ENCODE measurements around the gene OR10D3. TPM values are rescaled to one million over a fixed set of nuclear protein-coding genes. Genes with fewer than 3 reads are reported as not detected.

Gene OR10D3
- total and polyA plus RNA-seq, 4 donors: not detected

DNA sequence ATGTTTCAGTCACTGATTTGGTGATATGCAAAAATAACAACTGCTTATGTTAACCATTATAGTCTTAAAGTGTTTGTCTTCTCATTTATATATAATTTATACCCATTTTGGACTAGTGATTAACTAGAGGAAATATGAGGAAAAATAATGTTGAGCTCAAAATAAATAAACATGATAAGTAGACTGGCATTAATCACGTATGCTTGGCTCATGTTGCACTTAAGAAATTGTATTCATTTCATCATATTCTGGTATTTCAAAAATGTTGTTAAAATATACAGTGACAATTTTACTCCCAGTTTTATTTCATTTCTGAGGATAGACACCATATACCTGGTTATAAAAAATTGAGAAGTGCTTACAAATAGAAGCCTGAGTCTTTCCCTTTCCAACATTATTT, 3.8 kb upstream of the OR10D3 start:
- WGBS: 52% methylated on average over 1 of the region's 1 CpG
- no peak for TF ChIP-seq FOXA1 (IDR thresholded peaks at IDR 0.05)
- TF ChIP-seq YY1 (IDR thresholded peaks at IDR 0.05): no peak
- TF ChIP-seq RAD21 (IDR thresholded peaks at IDR 0.05): no peak
- TF ChIP-seq HNF4G (IDR thresholded peaks at IDR 0.05): no peak
- H3K9me3 ChIP-seq (ENCODE audit: control insufficient read depth in 4 of 4, low read length in 3 of 4): peaks cover 0 to 2% (median 0%) of the 10 kb centered on the region in 4 donors
- H3K9ac ChIP-seq (ENCODE audit: low read depth in 1 of 2, low read length in 2 of 2): no peak overlapping the region
- no peaks in the 10 kb centered on the region for H3K36me3 ChIP-seq (ENCODE audit: control insufficient read depth in 4 of 4, insufficient read depth in 3 of 4, low read depth in 1 of 4, low read length in 3 of 4)
- no peaks in the 10 kb centered on the region for H3K4me1 ChIP-seq (ENCODE audit: control insufficient read depth in 4 of 4, insufficient read depth in 4 of 4, low read length in 3 of 4)
- no peak for DNase-seq (ENCODE audit: low spot score)
- H3K27ac ChIP-seq (ENCODE audit: low read depth in 1 of 2, low read length in 2 of 2): no peak overlapping the region
- no peaks in the 10 kb centered on the region for H3K27me3 ChIP-seq (ENCODE audit: control insufficient read depth in 4 of 4, insufficient read depth in 4 of 4, low read length in 3 of 4)
- no peak overlapping the region for H3K4me3 ChIP-seq (ENCODE audit: low read depth in 1 of 3, low read length in 3 of 3)

DNA sequence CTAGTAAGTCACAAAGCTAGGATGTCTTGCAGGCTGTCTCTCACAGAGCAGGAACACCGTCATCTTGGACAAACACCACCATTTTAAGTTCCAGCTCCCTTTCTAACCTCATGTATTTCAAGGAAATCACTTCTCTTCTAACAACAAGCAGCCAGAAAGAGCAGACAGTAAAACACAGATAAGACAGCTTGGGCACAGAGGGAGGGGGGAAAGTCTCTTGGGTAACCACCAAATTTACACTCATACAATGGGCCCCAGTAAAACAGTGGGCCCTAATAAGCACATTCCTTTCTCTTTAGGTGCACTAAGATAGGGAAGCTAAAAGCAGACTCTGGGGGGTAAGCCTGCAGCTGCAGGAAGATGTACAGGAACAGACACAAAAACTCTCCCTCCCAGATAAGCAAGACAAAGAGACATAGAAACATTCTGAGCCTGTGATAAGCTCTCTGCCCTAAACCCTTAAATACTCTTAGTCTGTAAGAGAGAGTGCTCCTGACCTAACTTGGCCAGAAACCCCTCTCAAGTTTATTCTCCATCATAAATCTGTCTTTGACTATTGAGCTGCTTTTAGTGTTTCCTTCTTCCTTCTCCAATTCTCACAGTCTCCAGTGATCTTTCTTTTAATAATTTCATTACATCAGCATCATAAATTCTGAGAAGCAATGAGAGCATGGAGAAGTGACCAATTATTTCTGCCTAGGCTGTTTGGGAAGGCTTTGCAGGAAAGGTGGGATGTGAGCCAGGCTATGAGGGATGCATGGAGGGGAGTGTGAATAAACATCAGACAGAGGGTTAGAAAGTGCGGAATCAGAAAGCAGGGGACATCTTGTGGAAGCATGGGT, 7.4 kb downstream of the OR10D3 start:
- H3K27ac ChIP-seq (ENCODE audit: low read depth in 1 of 2, low read length in 2 of 2): no peak overlapping the region
- 62% methylated on average over 2 of the region's 2 CpGs for WGBS

More for the DNA sequence above, 7.4 kb downstream of the OR10D3 start:
- Histone ChIP-seq H3K4me3 (ENCODE audit: low read depth in 1 of 3, low read length in 3 of 3) (no peak overlapping the region), H3K36me3 (ENCODE audit: control insufficient read depth in 4 of 4, insufficient read depth in 3 of 4, low read depth in 1 of 4, low read length in 3 of 4) (no peaks in the 10 kb centered on the region), H3K9me3 (ENCODE audit: control insufficient read depth in 4 of 4, low read length in 3 of 4) (no peaks in the 10 kb centered on the region), H3K9ac (ENCODE audit: low read depth in 1 of 2, low read length in 2 of 2) (no peak overlapping the region), H3K27me3 (ENCODE audit: control insufficient read depth in 4 of 4, insufficient read depth in 4 of 4, low read length in 3 of 4) (peaks cover 0 to 14% (median 4%) of the 10 kb centered on the region in 4 donors), H3K4me1 (ENCODE audit: control insufficient read depth in 4 of 4, insufficient read depth in 4 of 4, low read length in 3 of 4) (no peaks in the 10 kb centered on the region)
- no peak for DNase-seq (ENCODE audit: low spot score)
- TF ChIP-seq FOXA2 (IDR thresholded peaks at IDR 0.05) (no peak), RAD21 (IDR thresholded peaks at IDR 0.05) (no peak), NR2F2 (IDR thresholded peaks at IDR 0.05) (no peak), JUND (IDR thresholded peaks at IDR 0.05) (no peak), GABPA (IDR thresholded peaks at IDR 0.05 in 1 of 2, conservative IDR thresholded peaks at IDR 0.05 in 1 of 2) (no peak), HNF4G (IDR thresholded peaks at IDR 0.05) (no peak), YY1 (IDR thresholded peaks at IDR 0.05) (no peak), EGR1 (IDR thresholded peaks at IDR 0.05; ENCODE audit: low read depth in 2 of 2) (no peak), RXRA (IDR thresholded peaks at IDR 0.05) (no peak)
- TF ChIP-seq, protein P1, sequence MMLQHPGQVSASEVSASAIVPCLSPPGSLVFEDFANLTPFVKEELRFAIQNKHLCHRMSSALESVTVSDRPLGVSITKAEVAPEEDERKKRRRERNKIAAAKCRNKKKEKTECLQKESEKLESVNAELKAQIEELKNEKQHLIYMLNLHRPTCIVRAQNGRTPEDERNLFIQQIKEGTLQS (IDR thresholded peaks at IDR 0.05): no peak
- TF ChIP-seq, protein P2, sequence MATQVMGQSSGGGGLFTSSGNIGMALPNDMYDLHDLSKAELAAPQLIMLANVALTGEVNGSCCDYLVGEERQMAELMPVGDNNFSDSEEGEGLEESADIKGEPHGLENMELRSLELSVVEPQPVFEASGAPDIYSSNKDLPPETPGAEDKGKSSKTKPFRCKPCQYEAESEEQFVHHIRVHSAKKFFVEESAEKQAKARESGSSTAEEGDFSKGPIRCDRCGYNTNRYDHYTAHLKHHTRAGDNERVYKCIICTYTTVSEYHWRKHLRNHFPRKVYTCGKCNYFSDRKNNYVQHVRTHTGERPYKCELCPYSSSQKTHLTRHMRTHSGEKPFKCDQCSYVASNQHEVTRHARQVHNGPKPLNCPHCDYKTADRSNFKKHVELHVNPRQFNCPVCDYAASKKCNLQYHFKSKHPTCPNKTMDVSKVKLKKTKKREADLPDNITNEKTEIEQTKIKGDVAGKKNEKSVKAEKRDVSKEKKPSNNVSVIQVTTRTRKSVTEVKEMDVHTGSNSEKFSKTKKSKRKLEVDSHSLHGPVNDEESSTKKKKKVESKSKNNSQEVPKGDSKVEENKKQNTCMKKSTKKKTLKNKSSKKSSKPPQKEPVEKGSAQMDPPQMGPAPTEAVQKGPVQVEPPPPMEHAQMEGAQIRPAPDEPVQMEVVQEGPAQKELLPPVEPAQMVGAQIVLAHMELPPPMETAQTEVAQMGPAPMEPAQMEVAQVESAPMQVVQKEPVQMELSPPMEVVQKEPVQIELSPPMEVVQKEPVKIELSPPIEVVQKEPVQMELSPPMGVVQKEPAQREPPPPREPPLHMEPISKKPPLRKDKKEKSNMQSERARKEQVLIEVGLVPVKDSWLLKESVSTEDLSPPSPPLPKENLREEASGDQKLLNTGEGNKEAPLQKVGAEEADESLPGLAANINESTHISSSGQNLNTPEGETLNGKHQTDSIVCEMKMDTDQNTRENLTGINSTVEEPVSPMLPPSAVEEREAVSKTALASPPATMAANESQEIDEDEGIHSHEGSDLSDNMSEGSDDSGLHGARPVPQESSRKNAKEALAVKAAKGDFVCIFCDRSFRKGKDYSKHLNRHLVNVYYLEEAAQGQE (IDR thresholded peaks at IDR 0.05): no peak
- TF ChIP-seq, protein P3, sequence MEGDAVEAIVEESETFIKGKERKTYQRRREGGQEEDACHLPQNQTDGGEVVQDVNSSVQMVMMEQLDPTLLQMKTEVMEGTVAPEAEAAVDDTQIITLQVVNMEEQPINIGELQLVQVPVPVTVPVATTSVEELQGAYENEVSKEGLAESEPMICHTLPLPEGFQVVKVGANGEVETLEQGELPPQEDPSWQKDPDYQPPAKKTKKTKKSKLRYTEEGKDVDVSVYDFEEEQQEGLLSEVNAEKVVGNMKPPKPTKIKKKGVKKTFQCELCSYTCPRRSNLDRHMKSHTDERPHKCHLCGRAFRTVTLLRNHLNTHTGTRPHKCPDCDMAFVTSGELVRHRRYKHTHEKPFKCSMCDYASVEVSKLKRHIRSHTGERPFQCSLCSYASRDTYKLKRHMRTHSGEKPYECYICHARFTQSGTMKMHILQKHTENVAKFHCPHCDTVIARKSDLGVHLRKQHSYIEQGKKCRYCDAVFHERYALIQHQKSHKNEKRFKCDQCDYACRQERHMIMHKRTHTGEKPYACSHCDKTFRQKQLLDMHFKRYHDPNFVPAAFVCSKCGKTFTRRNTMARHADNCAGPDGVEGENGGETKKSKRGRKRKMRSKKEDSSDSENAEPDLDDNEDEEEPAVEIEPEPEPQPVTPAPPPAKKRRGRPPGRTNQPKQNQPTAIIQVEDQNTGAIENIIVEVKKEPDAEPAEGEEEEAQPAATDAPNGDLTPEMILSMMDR (IDR thresholded peaks at IDR 0.05; ENCODE audit: low read depth, low read length, missing input control): no peak

All from liver (tissue), 9 donors.